Activated CD4-positive, CD25-positive, alpha-beta regulatory T cell treated with anti-CD3 and anti-CD28 coated beads, Interleukin-2, amount 50 U/mL, for 72 hours (primary cell): ENCODE measurements around the gene ELL2.

Experiments
- DNase-seq: peaks from one replicate; pipeline ENCODE4 v3.0.0; 2021

ELL2 gene

DNA sequence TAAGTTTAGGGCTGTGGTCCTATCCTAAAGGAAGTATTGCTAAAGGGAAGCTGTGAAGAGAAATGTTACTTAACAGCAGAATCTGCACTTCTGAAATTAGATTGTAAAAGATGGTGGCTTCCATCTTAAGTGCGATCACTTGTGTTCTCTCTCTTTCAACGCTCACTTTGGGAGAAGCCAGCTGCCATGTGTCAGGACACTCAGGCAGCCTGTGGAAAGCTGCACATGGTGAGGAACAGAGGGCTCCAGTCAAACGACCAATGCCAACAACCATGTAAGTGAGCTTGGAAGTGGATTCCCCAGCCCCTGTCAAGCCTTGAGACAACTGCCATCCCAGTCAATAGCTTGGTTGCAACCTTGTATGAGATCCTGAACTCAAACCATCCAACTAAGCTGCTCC is 87.4 kb downstream of the ELL2 start:
- DNase-seq: no peak

DNA sequence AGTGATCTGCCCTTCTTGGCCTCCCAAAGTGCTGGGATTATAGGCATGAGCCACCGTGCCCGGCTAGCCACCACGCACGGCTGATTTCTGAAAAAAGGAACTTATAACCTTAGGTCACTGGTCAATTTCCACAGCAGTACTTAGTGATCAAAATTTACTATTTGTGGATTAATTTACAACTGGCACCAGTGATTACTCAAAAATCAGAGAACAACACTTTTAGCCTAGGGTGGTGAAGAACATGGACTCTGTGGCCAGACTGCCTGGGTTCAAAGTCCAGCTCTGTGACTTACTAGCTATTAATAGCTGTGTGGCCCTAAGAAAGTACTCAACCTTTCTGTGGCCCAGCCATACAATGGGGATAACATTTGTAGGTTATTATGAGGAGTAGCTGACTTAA is 88.3 kb downstream of the ELL2 start:
- no peak for DNase-seq

DNA sequence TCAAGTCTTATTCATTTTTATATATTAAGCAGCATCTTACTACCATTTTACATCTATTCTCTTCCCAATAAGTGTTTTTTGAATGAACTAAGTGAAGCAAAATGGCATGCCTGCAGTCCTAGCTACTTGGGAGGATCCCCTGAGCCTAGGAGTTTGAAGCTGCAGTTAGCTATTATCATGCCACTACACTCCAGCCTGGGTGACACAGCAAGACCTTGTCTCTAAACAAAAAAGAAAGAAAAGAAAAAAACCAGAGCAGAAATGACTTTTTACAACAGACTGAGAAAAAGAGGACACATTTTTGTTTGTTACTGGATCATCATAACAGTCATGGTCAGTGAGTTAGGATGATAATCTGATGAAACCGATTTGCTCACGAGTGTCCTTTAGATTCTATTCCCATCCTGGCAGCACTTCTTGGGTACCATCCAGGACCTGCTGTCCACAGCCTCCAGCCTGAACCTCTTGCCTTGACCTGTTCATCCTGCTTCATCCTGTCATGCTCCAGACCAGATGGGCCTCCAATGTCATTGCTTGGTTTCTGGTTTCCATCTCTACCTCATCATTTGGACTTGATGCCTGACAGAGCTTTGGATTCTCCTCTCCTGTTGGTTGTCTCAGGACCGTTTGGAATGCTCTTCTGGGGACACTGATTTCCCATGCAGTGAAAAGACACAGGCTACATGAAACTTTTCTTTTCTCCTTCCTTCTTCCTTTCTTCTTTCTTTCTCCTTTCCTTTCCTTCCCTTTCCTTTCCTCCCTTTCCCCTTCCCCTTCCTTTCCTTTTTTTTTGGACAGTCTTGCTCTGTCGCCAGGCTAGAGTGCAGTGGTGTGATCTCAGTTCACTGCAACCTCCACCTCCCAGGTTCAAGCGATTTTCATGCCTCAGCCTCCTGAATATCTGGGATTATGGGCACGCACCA is 89.0 kb downstream of the ELL2 start:
- DNase-seq: no peak

DNA sequence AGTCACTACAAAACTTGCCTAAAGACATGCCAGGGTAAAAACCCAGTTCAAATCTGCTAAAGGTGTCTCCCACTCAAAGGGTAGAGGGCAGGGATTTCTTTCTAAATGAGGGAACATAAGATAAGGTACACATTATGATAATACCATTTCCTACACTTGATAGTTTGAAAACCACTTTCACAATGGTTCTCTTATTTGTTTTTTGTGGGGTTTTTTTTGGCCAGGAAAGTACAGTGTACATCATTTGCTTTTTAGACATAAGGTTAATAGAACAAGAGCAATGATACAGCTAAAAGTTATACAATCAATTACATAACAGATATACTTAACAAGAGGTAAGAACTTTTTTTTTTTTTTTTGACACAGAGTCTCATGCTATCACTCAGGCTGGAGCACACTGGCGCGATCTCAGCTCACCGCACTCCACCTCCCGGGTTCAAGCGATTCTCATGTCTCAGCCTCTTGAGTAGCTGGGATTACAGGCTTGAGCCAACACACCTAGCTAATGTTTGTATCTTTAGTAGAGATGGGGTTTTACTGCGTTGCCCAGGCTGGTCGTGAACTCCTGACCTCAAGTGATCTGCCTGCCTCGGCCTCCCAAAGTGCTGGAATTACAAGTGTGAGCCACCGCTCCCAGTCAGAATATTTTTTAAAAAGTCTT is 90.4 kb downstream of the ELL2 start:
- no peak for DNase-seq

DNA sequence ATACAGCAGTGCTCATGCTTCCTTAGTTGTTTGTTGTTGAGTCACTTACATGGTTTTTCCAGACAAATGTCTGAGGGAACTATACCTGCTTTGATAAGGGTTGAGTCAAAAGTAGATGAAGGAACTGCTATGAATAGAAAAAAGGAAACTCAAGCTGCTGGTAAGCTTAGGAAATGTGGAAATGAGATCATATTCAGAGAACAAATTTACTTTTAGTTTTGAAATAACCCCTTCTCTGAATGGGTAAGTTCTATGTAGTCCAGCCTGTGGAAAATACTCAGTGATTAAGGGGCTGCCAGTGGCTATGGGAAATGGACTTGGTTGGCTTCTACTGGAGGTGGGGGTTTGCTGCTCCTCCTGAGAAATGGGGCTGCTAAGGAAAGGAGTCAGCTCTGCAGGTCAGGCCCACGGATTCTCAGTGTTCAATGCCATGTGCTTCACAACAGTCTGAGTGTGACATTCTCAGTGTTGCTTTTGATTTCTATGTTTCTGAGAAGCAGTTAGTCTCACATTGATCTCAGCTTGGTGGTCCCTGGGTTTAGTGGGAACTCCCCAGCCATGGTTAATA is 91.5 kb downstream of the ELL2 start:
- DNase-seq: no peak

DNA sequence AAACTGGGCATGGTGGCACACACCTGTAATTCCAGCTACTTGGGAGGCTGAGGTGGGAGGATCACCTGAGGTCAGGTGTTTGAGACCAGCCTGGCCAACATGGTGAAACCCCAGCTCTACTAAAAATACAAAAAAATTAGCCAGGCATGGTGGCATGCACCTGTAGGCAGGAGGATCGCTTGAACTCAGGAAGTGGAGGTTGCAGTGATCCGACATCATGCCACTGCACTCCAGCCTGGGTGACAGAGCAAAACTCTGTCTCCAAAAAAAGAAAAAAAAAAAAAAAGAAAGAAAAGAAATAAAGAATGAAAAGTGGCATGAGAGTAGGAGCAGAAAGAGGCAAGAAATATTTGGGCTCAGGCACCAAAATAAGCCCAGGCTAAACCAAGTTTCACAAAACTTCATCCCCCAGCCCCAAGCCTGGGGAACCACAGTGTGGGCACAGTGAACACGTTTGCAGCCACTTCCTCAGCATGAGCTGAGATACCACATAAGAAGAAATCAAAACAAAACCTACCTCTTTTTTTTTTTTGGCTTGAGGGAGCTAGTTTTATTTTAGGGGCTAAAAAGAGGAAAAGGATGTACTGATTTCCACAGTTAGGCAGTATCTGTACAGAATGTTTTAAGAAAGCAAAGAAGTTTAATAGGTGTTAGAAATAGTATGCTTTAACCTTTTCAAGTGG is 92.3 kb downstream of the ELL2 start:
- DNase-seq: peak; percentile 55

DNA sequence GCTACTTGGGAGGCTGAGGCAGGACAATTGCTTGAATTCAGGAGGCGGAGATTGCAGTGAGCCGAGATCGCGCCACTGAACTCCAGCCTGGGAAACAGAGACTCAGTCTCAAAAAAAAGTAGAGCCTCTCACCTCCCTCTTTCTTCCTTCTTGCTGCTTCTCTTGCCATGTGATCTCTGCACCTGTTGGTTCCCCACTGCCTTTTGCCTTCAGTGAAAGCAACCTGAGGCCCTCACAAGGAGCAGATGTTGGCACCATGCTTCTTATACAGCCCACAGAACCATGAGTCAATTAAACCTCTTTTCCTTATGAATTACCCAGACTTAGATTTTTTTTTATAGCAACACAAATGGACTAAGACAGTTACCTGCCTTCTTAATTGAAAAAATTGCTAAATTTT is 93.5 kb downstream of the ELL2 start:
- DNase-seq: no peak

DNA sequence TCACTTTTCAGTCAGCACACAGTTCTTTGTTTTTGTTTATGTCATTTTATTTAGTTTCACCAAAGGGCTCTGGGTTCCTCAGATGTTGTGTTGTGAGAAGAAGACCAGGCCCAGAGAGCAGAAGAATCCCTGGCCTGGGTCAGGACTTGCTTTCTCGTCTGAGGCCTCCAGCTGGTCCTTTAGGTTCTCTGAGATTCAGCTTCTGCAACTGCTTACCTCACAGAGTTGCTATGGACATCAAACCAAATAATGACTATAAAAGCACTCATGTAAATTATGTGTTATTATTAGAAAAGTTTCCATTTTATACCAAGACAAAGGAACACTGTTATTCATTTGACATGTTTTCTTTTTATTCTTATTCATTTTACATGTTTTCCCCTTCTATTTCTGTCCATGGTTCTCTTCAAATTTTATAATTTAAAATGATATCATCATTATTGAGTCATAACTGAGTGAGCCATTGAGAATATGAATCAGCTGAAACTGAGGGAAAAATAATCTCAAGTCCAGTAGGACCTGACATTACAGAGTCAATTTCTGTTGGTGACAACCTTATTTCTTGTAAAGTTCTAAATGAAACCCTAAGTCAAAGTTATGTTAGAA is 95.1 kb downstream of the ELL2 start:
- no peak for DNase-seq

DNA sequence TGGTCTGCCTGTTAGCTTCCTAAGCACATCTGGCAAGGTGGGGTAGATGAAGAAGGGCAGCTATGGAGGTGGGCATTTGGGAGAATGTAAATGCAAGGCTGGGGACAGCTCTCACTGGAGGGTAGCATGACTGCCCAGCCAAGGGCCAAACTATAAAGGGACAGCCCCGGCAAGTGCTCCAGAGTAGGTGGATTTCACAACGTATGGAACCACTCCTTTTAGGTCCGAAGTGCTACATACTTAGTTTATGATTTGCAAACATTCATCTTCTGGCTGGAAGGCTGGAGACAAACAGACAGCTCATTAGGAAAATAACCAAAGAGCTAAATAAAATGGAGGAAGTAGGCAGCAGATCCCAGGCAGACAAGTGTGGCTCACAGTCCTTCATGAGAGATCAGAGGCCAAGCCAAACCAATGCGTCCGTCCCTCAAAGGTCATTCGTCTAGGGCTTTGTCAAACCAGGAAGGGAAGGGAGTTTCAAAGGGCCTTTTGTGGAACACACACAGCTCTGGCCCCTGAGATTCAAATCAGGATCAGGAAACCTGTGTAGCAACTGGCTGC is 96.6 kb downstream of the ELL2 start:
- DNase-seq: no peak

DNA sequence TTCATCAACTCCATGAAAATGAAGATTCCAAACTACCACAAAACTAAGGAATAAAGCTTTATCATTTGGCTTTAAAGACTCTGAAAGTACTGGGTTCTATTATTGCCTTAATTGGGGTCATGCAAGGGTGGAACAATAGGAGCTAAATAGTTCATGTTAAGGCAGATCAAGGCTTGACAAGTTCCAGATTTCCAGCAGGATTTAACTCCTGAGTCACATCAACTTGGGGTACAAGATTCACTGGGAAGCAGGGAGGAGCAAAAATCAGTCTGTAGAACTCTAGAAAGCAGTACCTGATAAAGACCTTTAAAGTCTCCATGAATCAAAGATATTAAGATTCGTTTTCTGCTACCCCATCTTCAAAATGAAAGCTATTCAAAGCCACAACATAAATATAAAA is 97.2 kb downstream of the ELL2 start:
- DNase-seq: no peak

DNA sequence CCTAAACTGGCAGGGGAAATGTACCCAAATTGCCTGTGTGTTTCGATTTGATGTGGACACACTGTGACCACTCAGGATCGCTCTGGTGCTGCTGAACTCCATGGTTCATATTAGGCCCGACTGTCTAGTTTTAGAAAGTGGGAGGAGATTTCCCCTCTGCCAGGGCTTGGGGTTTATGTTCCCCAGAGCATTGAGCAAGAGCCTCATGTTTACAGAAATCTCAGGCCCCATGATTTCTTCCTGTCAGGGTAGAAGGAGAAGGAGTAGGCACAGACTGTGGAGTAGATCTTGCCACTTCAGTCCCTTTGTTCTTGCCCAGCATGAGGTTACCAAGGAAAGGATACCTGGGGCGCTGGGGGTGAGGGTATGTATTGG is 98.3 kb downstream of the ELL2 start:
- no peak for DNase-seq

DNA sequence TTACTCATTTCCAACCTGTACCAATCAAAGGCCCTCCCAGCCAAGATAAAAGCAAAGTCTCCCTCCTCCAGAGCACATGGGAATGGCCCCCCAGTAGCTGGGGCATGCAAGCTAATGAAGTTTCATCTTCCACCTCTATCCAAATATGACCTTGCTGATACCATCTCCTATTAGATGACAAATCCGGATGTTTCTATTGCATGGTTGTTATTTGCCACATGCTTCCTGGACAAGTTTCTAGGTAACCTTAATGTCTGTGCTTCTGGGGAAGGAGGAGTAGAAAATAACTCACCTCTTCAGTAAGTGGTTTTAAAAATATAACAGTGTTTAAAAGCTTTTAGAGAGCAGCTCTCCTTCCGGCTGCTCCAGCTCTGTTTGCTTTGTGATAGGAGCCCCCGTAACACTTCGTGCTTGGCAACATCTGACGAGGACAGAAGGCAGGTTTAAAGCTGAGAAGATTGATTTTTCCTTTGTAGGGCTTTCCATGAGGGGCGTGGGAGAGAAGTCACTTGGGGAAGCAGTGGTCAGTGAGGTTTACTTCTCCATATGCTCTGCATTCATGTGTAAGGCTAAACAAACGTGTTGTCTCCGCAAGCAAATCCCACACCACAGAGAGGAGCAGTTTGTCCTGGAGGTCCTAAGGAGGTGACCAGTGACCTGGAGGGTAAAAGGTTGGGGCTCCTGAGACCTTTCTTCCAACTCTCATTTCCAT is 98.8 kb downstream of the ELL2 start:
- no peak for DNase-seq

DNA sequence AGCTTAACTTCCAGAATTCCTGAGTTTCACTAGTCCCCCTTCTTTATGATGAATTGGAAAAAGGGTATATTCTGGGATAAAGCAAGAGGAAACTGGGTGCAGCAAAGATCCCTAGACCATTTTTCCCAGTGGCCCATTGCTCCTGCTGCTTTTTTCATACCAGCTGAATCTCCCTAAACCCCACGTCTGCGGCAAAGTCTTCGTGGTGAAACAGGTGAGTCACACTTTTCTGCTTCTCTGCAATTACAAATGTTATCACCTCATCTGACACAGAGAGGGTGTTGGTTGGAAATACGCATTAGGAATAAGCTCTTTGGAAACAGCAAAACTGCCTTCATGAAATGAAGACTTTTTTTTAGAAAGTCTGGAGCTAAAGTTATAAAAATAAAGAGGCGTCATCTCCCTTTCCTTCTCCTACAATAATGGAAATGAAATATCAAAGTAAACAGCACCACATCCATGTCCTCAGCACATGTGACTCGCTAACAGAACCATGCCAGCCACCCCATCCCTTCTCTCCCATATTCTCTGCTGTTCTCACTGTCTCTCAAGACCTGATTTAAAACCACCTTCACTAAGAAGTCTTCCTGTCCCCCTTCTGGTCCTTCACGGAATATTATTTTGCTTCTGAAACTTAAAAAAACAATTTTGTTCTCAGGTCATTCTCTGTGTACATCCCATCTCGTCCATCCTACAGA is 99.6 kb downstream of the ELL2 start:
- DNase-seq: no peak

DNA sequence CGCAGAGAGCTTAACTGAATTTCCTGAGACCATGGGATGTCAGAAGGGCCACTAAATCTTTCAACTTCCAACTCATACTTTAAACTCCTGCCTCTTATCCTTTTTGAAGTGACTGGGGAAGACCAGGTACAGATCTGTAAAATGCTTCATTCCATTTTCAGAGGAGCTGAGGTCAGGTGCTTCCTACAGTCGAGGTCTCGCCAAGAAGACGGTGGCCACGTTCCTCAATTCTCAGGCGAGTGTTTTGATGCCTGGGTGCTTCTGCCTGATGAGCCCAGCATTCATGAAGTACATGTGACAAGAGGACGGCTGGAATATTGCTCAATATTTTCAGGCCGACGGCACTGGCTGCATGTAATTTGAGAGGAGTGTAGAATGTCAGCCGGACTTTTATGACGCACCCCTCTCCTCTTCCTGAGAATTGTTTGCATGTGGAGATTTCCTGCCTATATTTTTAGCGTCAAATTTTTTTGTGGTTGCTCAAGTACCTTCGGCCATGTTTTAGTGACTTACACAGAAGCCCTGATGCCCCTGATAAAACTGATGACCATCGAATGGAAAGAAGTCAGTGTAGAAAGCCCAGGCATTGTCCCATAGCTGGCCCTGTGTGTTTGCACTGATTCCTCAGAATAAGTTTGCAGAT is 100.3 kb downstream of the ELL2 start:
- no peak for DNase-seq

DNA sequence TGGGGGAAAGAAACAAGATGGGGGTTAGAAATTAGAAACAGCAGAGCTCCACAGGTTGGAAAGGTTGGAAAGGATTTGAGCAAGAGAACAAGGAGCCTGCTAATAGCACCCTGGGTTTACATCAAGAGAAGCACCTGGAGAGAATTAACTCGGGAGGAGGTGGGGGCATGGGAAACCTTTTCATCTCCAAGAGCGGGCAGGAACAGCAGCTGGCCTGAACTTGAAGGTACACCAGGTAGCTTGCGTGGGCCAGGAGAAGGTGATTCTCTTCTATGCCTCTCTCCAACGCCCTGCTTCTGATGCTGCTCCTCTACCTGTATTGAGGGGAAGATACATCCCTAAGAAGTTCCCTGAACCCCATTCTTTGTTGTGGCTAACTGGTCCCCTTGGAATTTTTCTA is 102.0 kb downstream of the ELL2 start:
- DNase-seq: no peak

DNA sequence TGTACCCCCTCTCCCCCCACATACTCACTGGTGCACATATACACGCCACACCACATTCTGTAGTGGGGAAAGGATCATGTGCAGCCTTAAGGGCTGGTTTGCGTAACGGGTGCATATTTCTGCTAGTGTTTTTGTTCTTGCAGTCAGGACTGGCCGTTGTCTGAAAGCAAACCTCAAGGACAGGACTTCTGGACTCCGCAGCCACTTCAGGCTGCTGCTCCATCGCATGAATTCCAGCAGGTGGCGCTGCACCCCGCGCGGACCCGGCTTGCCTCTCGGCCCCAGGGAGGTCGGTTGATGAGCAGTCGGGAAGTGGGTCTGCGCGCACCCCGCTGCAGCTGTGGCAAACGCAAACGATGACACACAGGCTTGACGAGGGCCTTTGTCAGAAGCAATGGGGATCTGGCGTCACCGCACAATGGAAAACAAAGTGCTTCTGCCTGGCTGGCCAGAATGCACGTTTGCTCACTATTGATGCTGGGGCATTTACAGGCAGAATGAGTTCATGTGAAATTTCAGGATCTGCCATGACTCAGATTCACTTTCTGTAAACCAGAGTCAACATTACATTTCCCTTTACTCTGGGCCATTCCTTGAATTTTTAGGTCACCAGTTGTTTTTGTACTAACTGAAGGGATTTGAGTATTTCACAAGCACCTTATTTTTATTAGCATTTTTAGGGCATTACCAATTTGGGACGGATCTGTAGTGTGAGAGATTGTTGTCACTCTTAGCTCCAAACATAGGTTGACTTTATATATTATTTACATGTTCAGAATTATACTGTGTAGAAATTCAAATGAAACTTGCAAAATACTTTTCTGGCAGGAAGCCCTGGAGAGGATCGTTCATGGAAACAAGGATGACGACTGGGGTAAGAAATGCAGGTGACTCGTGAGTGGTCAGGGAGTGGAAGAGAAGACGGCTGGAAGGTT is 102.7 kb downstream of the ELL2 start:
- DNase-seq: peak; percentile 92

DNA sequence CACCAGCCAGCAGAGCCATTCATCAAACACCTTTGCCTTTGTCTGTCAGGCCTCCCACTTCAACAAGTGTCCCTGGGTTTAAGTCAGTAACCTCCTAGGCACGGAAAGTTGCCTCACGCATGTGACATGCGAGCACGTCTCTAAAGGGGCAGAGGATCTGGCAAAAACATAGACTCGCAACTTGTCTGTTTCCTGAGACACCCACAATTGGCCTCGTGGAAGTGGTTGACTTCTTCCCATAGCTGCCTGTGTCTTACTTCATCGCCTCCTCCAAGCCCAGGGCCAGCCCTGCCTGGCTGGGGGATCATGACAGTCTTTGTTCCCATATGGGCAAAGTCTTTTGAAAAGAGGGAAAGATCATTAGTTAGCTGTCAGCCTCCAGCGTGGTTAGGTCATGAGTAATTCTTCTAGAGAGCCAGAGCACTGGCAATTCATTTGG is 103.6 kb downstream of the ELL2 start:
- DNase-seq: no peak

DNA sequence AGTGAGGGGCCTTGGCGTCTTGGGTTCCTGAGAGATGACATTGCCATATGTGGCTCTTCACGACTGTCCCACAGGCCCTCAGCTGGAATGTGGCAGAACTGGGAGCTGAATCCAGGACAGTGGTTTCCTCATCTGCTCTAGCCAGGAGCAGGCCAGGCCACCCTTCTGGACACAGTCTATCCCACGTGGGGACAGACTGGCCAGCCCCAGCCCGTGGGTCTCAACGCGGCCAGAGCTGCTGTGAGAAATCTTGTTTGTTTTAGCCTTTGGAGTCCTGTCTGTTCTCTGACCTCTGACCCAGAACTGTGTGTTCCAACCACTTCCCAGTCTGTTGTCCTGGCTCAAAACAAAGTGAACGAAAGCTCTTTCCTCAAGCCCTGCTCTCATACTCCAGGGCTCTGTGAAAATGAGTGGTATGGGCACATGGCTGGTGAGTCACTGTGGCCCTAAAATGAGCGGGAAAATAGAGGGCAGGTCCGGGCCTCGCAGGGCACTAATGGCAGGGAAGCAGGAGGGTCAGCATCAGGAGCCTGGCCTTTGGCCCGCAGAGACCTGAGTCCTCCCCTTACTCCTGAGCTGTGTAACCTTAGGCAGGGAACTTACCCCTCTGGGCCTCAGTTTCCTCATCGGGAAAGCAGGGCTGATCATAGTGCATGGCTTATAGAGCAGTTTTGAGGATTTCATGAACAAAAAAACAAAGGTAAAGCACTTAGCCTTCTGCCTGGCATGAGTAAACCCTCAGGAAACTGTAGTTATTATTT is 104.3 kb downstream of the ELL2 start:
- no peak for DNase-seq

DNA sequence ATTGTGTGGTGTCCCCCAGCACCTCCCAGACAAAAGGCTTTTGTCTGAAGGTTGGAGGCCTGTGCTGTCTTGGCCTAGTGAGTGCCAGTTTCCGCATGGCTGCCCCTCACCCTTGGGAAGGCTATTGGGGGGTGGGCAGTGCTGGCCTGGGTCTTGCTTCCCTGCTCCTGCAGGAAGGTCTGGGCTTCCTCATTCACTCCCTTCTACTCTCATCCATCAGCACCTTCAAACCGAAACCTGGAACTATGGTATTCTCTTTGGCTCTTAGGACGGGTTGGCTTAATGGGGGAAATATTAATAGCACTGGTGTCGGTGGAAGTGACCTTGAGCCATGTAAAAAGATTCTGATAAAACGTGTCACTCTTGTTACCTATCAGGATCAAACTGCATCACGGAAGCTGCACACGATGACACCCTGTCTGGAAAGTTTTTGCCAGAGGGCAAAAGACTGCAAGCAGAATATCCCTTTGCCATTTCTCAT is 105.1 kb downstream of the ELL2 start:
- DNase-seq: no peak
